K562 (cell line): ENCODE results near the gene DNAH17. TPM values are rescaled to one million over a fixed set of nuclear protein-coding genes. Genes with fewer than 3 reads are reported as not detected.

Experiments used
- ARID2 ChIP-seq: fragments of 450-650 bp; IDR thresholded peaks from 2 replicates; pipeline ENCODE4 v1.6.1; 2017; ENCODE audit warnings: antibody characterized with exemption, mild to moderate bottlenecking
- ATF1 ChIP-seq, 2 experiments: fragments of 450-650 bp in 1 of 2; IDR thresholded peaks; 2 replicates each; pipeline ENCODE4 v1.6.1; 2016; ENCODE audit warnings: missing compliant biosample characterization in 1 of 2, missing genetic modification characterization in 1 of 2
- CREM ChIP-seq: IDR thresholded peaks from 2 replicates; pipeline ENCODE4 v1.6.1; 2014; ENCODE audit warnings: antibody characterized with exemption, low read depth
- CTBP1 ChIP-seq: fragments of 450-650 bp; IDR thresholded peaks from 2 replicates; pipeline ENCODE4 v1.6.1; 2016; ENCODE audit warnings: borderline replicate concordance
- ETV1 ChIP-seq: fragments of 450-650 bp; conservative IDR thresholded peaks from 2 replicates; pipeline ENCODE4 v1.6.1; 2016; ENCODE audit warnings: missing genetic modification characterization, control low read depth, low read depth, missing compliant biosample characterization
- GMEB1 ChIP-seq: fragments of 250-450 bp; sonication (Bioruptor Pico); IDR thresholded peaks from 2 replicates; pipeline ENCODE4 v1.4.0; 2020; ENCODE audit warnings: mild to moderate bottlenecking
- HBP1 ChIP-seq: fragments of 450-650 bp; formaldehyde crosslinking; IDR thresholded peaks from 2 replicates; pipeline ENCODE4 v1.4.0; 2022; ENCODE audit warnings: missing genetic modification characterization
- ILK ChIP-seq: fragments of 450-650 bp; IDR thresholded peaks from 2 replicates; pipeline ENCODE4 v1.6.1; 2016; ENCODE audit warnings: missing genetic modification characterization, low read depth, mild to moderate bottlenecking, missing compliant biosample characterization, moderate library complexity, borderline replicate concordance
- MBD1 ChIP-seq: fragments of 250-450 bp; sonication (Bioruptor Pico); IDR thresholded peaks from 2 replicates; pipeline ENCODE4 v1.8.0; 2022; ENCODE audit warnings: inconsistent platforms
- NR3C1 ChIP-seq: sonication (generic); formaldehyde crosslinking; IDR thresholded peaks from 2 replicates; pipeline ENCODE4 v1.8.1; 2022; ENCODE audit warnings: missing genetic modification reagents
- PRDM10 ChIP-seq: fragments of 450-650 bp; IDR thresholded peaks from 2 replicates; pipeline ENCODE4 v1.6.1; 2018; ENCODE audit not compliant: partially characterized antibody
- SMARCA5 ChIP-seq: fragments of 450-650 bp; IDR thresholded peaks from 2 replicates; pipeline ENCODE4 v1.6.1; 2016
- THRB ChIP-seq: fragments of 450-650 bp; formaldehyde crosslinking; conservative IDR thresholded peaks from 2 replicates; pipeline ENCODE4 v1.4.0; 2022; ENCODE audit warnings: mild to moderate bottlenecking, missing genetic modification characterization
- ZNF277 ChIP-seq: fragments of 250-450 bp; sonication (Bioruptor Pico); IDR thresholded peaks from 2 replicates; pipeline ENCODE4 v1.8.0; 2022; ENCODE audit warnings: inconsistent platforms, mild to moderate bottlenecking, moderate library complexity, borderline replicate concordance
- ZNF695 ChIP-seq: fragments of 450-650 bp; formaldehyde crosslinking; IDR thresholded peaks from 2 replicates; pipeline ENCODE4 v1.4.0; 2020; ENCODE audit warnings: mild to moderate bottlenecking, moderate library complexity
- polyA plus RNA-seq, 8 experiments: library from polyadenylated mRNA; depleted of rRNA in 4 of 8; stranded (reverse) in 5 of 8; unstranded in 3 of 8; fragments of >200 nt; fragmentation: Nextera tagmentation in 2 of 8; fragmentation: Illumina TruSeq in 1 of 8; extraction: Ambion mirVana in 2 of 8; extraction: Trizol in 1 of 8; gene quantifications; 2 replicates each; pipeline versions ENCODE4 v1.2.1 to v1.2.3, GENCODE V29; 2011 to 2014; ENCODE audit warnings: inconsistent platforms in 1 of 8, missing spikeins in 1 of 8
- total RNA-seq, 7 experiments: library from RNA; depleted of rRNA in 6 of 7; stranded (reverse); fragments of >200 nt in 6 of 7; fragmentation: Illumina TruSeq in 2 of 7; extraction: Trizol in 2 of 7; gene quantifications; 2 replicates each; pipeline versions ENCODE4 v1.2.1 to v1.2.3, GENCODE V29; 2011 to 2021; ENCODE audit warnings: low replicate concordance in 1 of 7

Gene DNAH17
- total and polyA plus RNA-seq, 9 of the 15 experiments (the other 6 are each of a cell fraction or from before 2014, with no cell fraction given): under 0.01 to 0.06 (median 0.03) TPM; not detected in 5

GRCh38 chr17:78558181-78558850 is 18.9 kb downstream of the DNAH17 start (continued):
- TF ChIP-seq NR3C1 (CRISPR knock-in tag) (no peak), ETV1 (peak; percentile 56), THRB (CRISPR knock-in tag) (no peak), PRDM10 (no peak), CREM (peak; percentile 99), SMARCA5 (no peak), ILK (tag) (no peak), ZNF277 (CRISPR knock-in tag) (no peak), GMEB1 (no peak), MBD1 (CRISPR knock-in tag) (no peak), CTBP1 (peak; percentile 62; the same call in 1 of the 2 replicates), ARID2 (no peak), ATF1 (CRISPR knock-in tag; IDR thresholded peaks at IDR 0.05) (peak; percentile 83), ATF1 (tag; IDR thresholded peaks at IDR 0.05) (peak; percentile 100), ZNF695 (CRISPR knock-in tag) (no peak), HBP1 (CRISPR knock-in tag) (no peak)
